OCI-M1 (cell line): ENCODE measurements around the gene SORCS2.
A peak's percentile ranks its signal among the peaks of the same experiment; 100 is the strongest.

Experiments
- DNase-seq: peaks from one replicate; lab custom pipeline; 2025; lab: John Stamatoyannopoulos, UW

SORCS2 gene

DNA sequence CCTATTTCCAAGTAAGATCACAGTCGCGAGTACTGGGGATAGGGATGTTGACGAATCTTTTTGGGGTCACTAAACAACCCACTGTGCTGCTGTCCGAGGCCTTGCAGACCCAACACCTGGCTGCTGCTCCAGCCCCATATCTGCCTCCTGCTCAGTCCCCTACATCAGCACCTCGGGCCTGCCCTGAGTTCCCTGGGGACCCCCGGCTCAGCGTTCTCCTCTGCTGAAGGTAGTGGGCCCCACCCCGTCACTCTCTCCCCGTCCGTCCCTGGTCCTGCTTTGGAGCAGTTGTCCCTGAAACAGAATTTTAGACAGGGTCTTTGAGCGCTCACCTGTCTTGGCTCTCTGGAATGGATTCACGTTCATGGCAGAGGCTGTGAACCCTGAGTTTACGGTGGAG lies 444.8 kb downstream of the SORCS2 start:
- DNase-seq = no peak

DNA sequence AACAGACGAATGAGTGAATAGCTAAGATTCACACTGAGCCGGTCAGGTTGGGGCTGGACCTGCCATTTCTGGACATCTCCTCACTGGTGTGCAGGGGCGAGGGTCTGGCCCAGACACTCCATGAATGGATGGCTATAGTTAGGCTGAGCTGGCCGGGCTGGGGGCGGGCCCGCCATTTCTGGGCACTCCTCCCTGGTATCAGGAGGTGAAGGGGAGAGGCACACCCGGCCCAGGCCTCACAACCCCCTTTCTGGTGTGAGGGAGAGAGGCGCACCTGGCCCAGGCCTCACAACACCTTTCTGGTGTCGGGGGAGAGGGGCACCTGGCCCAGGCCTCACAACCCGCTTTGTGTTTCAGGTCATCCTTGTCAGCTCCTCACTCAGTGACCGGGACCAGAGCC lies 445.6 kb downstream of the SORCS2 start:
- DNase-seq = no peak

DNA sequence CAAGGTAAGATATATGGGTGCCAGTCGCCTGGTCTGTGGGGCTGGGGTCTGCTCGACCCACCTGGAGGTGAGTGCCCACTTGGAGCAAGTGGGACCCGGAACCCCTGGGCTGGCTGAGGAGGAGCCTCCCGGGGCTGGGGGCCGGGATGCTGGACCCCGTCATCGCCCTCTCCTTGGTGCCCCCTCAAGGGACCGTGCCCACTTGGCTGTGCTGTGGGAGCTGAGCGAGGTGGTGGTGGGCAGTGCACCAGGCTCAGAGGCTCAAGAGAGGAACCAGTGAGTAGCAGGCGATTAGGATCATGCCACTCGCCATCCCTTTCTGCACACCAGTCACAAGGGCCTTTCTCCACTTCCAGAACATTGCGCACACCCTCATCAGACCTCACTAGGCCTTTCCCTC lies 446.2 kb downstream of the SORCS2 start:
- DNase-seq = no peak

DNA sequence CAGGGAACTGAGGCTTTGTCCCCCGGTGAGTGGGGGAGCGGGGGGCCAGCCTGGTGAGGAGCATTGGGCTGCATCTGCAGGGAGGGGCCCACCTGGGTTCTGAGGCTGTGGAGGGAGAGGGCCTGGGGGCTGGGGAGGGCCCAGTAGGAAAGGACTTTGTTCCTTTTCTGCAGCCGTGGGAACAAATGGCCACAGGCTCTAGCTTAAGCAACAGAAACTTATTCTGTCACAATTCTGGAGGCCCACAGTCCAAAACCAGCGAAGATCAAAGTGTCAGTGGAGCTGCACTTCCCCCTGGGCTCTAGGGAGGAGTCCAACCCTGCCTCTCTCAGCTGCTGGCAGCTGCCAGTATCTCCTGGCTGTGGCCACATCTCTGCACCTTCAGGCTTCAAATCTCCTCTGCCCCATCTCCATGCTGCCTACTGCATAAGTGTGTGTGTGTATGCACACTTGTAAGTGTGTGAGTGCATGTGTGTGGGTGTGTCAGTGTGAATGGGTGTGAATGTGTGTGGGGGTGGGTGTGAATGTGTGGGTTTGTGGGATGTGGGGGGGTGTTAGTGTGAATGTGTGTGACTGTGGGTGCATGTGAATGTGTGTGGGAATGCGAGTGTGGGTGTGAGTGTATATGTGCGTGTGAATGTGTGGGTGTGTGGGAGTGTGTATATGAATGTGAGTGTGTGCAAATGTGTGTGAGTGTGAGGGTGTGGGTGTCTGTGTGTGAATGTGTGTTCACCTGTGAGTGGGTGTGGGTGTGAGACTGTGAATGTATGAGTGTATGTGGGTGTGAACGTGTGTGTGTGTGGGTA lies 446.8 kb downstream of the SORCS2 start:
- DNase-seq = no peak

DNA sequence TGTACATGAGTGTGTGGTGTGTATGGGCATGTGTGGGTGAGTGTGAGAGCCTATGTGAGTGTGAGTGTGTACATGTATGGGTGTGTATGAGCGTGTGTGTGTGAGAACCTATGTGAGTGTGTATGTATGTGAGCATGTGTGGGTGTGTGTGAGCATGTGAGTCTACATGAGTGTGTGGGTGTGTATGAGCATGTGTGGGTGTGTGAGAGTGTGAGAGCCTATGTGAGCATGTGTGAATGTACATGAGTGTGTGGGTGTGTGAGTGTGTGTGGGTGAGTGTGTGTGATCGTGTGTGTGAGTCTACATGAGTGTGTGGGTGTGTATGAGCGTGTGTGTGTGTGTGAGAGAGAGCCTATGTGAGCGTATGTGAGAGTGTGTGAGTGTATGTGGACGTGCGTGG lies 447.8 kb downstream of the SORCS2 start:
- DNase-seq = no peak

DNA sequence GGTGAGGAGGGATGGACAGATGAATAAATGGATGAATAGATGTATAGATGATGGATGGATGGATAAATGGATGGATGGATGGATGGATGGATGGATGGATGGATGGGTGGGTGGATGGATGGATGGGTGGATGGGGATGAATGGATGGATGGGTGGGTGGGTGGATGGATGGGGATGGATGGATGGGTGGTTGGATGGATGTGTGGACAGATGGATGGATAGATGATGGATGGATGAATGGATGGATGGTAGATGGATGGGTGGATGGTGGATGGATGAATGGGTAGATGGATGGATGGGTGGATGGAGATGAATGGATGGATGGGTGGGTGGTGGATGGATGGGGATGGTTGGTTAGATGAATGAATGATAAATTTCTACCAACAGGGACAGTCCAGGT lies 449.4 kb downstream of the SORCS2 start:
- DNase-seq = no peak

DNA sequence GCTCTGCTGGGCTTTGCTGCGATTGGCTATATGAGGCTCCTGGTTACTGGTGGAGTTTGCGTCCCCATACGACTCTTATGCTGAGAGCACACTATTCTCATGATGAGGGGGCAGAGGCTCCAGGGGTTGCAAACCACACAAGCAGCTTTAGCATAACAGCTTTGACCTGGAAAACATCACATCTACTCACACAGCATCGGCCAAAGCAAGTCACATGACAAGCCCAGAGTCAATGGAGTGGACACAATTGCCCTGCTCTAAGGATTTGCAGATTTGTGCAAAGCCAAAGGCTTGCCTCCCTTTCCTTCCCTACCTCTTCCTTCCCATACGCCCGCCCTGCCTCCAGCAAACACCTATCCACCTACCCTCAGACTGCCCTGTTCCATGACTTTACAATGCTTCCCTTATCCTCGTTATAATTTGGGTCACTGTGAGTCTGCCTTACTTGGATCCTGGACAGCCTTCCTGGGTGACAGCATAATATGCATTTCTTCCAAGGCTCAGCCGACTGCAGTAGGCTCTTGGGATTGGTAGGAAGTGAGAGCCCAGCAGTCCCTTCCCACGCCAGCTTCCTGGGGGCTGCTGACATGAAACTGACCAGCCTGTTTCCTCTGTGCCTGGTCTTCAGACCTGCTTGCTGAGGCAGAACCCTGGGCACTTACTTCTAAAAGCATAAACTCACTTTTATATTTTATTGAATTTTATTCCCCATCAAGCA lies 450.6 kb downstream of the SORCS2 start:
- no peak for DNase-seq

DNA sequence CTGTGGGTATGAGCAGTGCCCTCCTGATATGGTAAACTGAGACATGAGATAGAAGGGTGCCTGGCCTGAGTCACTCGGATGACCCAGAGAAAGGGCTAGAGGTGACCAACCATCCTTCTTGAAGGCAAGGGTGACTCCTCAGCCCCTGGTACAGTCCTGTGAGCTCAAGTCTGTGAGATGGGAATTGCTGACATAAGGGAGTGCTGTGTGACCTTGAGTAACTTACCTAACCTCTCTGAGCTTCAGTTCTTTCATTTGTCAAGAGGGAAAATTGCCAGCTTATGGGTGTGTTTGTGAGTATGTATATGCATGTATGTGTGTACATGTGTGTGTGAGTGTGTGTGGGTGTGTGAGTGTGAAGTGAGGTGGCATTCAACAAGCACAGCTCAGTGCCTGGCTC lies 452.8 kb downstream of the SORCS2 start:
- no peak for DNase-seq

DNA sequence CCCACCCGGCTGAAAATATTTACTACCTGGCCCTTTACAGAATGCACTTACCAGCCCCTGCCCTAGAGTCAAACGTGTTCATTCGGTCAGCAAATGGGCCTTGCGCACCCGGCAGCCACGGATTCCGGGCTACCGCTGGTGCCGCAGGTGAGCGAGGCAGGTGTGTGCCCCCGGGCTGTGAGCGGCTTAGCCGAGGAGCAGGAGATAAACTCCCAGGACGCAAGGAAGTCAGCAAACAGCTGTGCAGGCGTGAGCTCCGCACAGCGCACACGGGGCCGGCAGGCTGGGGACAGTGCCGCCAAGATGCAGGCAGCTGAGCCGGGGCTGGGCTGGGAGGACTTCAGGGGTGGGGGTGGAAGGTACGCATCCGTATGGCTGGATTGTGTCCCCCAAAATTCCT lies 453.6 kb downstream of the SORCS2 start:
- DNase-seq = no peak

DNA sequence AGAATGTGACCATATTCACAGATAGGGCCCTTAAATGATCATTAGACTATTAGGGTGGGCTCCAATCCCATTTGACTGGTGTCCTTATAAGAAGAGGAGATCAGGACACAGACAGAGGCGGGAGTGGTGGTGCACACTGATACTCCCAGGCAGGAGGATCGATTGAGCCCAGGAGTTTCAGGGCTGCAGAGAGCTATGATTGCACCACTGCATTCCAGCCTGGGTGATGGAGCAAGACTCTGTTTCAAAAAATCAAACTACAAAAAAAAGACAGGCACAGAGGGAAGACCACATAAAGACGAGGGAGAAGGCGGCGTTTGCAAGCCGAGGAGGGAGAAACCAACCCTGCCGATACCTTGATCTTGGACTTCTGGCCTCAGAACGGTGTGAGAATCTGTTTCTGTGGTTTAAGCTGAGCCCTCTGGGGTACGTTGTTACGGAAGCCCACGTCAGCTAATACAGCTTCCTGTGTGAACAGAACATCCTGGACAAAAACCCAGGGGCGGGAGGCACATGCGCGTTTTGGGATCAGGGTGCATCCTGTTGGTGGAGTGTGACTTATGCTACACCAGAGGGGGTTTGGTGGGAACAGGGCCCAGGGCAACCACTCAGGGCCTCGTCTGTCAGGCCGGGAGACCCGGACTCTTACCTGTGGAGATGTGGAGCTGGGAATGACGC lies 454.2 kb downstream of the SORCS2 start:
- no peak for DNase-seq

DNA sequence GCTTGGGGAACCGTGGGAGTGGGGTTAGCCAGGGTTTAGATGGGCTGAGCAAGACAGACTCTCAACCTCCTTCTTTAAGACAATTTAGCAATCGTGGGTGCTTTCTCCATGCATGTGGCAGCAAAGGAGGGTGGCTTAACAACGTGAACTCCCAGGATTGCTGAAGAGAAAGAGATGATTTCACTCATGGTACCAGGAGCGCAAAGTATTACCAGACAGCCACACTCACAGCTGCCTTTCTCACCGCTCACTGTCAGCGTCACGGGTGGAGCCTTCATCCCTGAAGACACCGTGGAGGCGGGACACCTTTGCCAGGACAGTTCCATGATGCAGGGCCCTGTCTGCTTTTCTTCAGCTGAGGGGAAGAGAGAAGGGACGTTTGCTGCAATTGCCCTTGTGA lies 454.8 kb downstream of the SORCS2 start:
- no peak for DNase-seq

DNA sequence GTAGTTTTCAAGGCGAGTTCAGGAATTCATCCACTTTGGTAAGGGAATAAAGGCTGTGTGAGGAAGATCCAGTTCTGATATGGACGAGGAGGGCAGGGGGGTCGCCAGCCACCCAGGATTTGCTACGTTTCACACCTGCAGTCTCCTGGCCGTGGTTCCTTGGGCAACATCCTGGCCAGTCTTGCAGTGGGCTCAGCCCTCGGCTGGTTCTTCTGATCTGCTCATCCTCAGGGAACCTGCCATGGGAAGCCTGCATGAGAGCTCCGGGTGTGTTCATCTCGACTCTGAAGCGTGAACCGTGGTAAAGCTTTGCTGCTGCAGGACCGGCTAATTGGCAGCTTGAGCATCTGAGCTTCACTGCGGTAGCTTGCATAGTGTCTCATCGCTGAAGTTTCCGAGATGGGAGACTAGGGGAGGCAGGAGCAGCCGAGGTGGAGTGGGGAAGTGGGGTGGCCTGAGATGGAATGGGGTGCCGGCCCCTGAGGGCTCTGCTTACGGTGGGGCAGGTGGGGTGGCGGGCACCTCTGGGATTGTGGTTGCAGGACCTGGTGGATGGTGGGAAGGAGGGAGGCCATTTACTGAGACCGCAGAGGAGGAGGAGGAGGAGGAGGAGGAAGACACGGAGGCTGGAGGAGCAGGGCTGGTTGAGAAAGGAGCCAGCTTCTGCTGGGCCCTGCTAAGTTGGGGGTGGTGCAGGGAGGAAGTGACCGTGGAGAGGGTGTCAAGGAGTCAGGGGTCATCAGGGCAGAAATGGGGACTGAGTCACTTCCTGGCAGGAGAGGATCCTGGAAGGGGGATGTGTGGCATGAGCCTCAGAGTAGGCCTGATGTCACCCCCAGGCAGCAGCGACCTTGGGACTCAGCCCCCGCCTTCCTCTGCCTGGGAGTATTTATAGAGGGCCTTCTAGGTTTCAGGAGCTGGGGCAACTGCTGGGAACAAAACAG lies 455.5 kb downstream of the SORCS2 start:
- no peak for DNase-seq

DNA sequence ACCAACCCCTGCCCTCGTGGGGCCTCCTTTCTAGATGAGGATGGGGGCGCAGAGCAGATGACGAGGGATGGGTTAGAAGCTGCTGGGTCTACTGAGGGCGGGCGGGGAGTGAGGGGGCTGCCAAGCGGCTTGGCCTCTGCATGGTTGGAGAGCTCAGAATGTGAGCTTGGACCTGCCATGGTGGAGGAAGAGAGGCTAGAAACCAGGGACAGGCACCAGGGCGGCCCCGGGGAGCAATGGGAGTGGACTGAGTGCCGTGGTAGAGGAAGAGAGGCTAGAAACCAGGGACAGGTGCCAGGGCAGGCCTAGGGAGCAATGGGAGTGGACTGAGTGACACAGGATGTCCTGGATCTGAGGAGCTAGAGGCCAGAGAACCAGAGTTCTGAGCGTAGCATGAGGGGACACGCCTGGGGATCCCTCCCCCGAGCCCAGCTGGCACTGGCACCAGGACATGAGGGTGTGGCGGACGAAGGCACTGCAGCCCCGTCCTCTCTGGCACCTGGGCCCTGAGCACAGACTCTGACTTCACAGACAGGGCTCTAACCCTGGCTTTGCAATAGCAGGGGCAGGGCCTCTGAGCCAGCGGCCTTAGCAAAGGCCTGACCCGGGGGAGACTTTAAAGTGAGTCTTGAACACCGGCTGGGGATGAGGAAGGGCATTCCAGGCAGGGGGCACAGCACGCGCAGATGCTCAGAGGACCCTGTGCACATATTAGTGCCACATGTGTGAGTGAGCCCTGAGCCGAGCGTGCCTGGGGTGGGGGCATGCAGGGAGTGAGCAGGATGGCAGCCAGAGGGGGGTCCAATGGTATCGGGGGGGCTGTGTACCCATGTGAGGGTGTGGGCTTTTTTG lies 456.4 kb downstream of the SORCS2 start:
- DNase-seq = no peak

DNA sequence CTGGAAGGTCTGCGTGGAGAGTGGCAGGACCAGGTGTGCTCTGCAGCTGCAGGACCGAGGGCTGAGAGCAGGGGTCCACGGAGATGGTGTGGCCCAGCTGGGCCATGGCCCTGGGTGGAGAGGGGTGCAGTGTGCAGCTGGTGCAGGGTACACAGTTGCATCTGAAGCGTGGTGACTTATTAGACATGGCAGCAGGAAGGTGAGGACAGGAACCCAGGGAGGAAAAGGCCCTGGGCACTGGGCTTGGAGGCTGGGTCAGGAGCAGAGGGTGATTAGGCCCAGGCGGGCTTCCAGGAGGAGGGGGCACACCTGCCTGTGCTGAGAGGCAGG lies 457.0 kb downstream of the SORCS2 start:
- no peak for DNase-seq

DNA sequence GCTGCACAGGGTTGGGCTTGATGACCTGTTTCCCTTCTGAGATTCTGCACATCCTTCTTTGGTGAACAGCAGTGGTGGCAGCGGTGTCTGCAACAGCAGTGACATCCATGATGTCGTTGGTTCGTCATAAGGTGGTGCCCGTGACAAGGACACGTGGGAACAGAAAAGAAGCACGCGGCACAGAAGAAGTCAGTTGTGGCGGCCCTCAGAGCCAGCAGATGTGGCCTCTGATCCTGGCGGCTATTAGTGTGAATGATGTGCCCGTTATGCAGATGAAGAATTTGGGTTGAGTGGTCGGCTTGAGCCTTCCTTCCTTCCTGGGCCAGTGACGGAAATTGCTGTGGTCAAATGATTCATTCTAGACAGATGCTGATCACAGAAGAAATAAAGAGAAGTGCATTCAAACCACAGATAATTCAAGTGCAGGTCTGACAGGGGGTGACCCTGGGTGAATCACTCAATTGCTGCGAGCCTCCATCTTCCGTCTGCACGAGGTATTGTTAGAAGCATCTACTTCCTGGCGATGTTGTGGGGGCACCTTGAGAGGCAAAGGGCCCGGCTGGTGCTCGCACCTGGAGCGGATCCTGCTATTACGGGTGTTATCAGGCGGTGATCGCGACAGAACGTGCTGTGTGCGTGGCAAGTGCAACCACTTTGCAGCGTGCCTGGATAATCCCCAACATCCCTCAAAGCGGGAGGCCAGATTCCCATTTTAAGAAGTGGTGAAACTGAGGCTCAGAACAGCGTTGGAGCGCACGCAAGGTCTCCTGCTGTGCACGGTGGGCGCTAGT lies 457.6 kb downstream of the SORCS2 start:
- peak; percentile 12 for DNase-seq

DNA sequence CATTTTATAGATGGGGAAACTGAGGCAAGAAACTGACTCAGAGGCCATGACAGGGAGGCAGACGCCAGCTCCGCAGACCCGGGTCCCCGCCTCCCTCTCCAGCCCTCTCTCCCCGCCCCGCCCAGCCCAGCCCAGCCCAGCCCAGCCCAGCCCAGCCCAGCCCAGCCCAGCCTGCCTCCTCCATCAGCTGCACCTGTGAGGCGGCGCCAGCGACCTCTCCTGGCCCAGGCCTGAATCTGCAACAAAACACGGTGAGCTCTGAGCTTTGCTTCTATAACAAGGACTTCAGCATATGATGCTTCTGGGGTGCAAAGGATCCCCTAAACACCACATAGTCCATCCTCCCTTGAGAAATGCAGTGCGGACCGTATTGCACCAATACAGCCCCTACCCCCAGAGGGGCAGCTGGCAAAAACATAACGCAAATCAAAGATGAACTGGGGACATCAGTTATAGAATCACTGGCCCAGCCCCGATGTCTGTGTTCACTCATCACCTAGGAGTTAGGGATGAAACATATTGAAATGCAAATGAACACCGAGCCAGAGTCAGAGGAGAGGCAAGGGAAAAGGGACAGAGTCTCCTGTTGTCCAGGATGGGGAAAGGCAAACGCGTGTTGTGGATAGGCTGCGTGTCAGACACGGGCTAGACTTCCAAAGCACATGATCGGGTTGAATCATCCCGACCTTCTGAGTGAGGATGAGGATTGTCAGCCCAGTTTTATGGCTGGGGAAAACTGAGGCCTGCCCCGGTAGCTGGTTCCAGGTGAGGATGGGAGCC lies 458.5 kb downstream of the SORCS2 start:
- no peak for DNase-seq

DNA sequence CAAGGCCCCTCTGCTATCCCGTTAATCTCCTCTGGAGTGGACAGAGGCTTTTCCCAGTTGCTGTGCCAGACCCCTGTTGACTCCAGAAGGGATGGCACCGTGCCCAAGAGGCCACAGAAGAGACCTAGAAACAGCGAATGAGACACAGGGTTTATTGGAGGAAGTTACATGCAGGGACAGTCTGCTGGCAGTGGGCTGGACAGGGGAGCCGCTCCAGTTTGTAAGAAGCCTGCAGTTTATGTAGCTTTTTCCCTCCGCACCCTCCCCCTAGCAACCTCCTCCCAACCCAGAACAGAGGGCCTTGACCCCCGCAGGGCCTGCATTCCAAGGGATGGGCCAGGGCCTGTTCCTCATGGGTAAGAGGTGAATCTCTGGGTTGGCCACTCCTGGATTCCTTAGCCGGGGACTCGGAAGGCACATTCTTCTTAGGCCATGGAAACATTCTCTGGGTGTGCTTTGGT lies 459.2 kb downstream of the SORCS2 start:
- DNase-seq = no peak

DNA sequence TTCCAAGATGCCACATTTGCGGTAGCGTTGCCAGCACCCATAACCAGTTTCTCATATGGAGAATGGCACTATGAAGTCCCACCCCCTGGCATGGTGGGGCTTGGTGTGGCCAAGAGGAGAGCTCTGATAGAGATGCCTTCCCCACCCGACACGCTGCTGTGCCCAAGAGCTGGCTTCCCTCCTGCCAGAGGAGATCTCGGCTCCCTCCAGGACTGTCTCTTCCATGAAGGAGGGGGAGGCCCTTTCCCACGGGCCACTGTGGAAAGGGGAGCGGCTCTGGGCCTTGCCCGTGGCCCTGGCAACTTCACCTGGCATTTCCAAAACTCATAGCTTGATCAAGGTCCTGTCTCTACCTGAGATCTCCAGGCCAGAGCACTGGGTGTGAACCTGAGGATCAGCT lies 459.7 kb downstream of the SORCS2 start:
- no peak for DNase-seq

DNA sequence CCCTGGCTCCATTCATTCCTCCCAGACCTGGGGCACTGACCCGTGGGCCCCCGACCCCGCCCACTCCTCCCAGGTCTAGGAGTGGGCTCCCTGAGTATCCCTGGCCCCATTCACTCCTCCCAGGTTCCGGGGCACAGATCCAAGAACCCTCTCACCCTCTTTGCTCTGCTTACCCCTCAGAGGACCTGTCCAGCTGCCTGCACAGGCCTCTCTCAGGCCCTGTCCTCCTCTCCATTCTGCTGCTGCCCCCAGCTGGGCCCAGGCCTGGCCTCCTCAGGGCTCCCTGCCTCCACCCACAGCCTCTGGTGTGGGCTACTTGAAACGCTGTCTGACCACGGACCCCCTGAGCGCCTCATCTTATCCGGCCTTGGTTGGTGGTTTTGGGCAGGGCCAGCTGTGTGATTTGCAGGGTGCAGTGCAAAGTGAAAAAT lies 460.1 kb downstream of the SORCS2 start:
- DNase-seq = no peak
